Stimulated activated CD8-positive, alpha-beta memory T cell treated with anti-CD3 and anti-CD28 coated beads, Interleukin-7, amount 100 ng/mL, for 48 hours (primary cell): ENCODE data around the gene ANTXR1.

Experiments
- DNase-seq, 2 donors: peaks; one replicate each; pipeline ENCODE4 v3.0.0-alpha.2; 2020; ENCODE audit warnings: low read depth in 1 of 2; ENCODE audit errors: extremely low read depth in 1 of 2

Gene ANTXR1

GRCh38 chr2:69067866-69068265, 54.9 kb downstream of the ANTXR1 start:
- DNase-seq: no peak

DNA sequence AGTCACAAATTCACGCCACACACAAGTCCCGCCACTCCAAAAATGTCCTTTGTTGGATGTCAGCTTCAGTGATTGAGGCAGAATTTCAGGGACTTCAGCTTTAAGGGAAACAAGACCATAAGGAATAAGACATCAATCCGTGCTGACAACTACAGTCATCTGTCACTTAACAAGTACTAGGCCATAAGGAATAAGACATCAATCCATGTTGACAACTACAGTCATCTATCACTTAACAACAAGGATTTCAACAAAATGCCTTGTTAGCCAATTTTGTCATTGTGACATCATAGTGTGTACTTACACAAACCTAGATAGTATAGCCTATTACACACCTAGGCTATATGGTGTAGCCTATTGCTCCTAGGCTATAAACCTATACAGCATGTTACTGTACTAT, 58.0 kb downstream of the ANTXR1 start:
- DNase-seq: no peak

DNA sequence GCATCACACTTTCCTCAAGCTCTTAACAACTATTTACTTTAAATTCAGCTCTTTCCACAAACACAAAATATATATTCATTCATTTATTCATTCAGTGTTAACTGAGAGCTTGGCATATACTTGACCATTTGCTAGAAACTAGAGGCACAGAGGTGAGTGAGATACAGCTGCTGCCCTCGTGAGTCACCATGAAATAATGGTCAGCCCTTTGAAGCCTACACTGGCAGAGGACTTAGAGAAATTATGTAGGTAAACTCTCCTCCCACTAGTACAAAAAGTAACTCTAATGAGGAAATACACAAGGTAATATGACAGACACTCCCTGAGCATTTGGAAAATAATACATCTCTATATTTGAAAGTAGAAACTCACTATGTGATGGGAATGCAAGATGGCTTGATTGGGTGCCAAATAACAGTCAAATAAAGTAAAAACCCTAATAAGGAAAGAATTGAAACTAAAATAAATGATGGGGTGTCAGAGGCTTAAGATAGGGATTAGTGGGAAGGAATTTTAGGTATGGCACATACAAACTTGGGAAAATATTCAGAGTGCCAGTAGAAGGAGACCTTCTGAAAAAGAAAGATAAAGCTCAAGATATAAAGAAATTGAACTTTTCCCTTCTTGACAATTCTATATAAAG, 61.1 kb downstream of the ANTXR1 start:
- no peak for DNase-seq

GRCh38 chr2:69074918-69075317, 61.9 kb downstream of the ANTXR1 start:
- no peak for DNase-seq

DNA sequence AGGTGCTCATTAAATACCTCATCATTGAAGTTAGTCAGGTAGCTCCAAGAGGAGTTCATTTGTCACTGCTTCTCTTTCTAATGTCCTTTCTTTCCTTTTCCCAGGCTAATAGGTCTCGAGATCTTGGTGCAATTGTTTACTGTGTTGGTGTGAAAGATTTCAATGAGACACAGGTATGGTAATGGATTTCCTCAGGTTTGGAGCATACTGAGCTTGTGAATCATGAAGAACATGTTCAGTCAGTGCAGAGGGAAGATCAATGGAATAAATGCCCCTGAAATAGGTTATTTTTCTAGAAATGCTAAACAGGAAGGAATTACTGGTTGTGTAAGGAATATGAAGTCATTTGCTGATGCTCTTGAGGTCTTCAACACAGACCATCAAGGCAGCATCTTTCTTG, 62.5 kb downstream of the ANTXR1 start:
- DNase-seq: no peak

GRCh38 chr2:69076601-69077000, 63.6 kb downstream of the ANTXR1 start:
- DNase-seq: no peak

GRCh38 chr2:69077252-69077950, 64.4 kb downstream of the ANTXR1 start:
- no peak for DNase-seq

DNA sequence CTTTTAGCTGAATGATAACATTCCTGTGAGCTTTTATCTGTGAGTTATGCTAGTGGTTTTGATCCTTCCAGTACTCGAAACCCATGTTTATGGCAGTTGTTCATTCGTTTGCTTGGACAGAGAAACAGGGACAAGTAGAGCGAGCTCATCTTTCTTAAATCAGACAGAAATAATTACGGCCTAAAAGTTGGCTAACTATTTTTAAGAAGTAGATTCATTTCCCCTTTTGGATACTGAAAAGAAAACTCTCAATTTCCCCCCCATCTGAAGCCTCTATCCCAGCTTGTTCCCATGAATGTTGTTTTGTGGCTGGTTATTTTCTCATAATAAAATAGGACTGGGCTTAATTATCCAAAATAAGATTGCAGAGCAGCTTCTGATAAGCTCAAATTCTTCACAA, 67.1 kb downstream of the ANTXR1 start:
- no peak for DNase-seq

DNA sequence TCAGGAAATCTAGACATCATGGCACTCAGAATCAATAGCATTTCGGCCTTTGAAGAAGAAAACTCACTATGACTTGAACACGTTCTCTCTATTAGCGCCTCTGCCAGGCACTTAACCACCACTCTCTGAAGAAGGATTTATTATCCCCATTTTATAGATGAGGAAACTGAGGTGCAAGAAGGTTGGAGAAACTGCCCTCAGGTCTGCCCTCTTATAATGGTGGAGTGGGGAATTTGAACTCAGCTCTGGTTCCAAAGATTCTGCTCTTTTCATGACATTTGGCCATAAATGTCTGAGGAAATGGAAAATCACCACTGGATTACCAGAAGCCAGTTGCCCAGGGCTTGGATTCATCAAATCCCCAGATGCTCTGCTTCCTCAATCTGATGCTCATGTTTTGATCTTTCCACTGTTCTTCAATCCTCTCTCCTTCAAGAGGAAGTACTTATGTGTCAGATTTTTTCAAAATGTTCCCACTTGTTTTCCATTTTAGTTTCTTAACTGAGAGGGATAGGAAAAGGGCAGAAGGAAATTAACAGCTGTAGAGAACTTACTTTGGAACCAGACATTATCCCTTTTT, 68.1 kb downstream of the ANTXR1 start:
- DNase-seq: no peak

DNA sequence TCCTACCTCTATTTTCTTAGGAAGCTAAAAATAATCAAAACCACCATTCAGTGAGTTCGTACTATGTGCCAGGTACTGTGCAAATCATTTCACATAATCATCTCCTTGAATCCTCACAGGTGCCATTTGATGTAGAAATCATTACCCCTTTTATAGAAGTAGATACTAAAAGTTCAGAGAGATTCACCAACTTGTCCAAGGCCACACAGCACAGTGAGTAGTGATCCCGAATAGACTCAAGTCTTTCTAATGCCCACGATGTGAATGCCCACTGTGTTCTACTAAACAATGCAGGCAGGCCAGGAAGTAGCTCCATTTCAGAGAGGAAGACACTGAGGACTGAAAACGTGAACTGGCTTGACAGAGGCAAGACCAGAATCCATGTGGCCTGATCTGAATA, 68.8 kb downstream of the ANTXR1 start:
- DNase-seq: no peak

- DNase-seq: no peak
Observed at GRCh38 chr2:69082430-69082997, 69.5 kb downstream of the ANTXR1 start.

DNA sequence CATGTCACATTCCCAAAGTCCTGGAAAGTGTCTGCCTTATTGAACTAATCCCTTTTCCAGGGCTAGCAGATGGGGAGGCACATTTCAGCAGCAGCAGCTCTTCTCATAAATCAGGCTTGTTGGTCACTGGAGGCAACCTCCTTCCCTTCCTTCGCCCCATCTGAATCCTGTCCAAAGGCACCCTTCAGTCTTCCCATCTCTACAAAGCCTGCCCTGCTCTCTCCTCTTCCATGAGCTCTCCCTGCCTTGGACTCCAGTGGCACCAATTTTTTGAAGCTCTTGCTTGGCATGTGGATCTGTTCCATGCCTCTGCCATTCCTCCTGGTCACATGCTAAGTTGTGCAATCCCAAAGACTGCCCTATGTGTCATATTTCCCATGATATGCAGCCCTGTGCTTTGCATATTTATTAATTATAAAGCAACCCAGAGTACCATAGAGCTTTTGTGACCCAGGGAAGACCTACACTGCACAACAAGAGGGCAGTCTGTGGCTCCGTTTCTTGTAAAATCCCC, 70.3 kb downstream of the ANTXR1 start:
- no peak for DNase-seq

DNA sequence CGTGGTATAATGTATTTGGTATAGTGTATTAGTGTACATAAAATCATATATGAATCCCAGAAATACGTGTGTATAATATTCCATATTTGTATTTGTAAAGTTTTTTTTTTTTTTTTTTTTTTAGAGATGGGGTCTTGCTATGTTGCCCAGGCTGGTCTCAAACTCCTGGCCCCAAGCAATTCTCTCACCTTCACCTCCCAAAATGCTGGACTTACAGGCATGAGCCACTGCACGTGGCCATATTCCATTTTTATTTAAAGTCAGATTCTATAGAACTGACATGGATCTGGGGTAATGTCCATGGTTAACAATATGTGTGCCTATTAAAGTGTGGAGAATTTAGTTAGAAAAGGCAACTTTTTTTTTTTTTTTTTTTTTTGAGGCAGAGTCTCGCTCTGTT, 71.5 kb downstream of the ANTXR1 start:
- DNase-seq: no peak

DNA sequence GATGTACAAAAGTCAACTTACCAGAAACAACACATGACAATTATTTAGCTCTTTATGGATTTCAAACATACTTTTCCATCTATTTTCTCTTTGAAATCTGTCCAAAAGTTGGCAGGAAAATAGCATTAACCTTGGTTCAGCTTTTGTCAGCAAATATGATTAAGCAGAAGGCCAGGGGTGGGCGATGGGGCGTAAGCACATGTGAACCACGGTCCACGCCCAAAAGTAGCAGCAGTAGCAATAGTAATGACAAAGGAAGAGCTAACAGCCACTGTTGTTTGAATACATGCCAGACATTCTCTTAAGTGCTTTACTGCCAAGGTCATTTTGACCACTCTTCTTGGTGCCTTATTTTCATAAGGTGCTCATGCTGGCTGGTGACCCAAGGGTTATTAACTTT, 73.5 kb downstream of the ANTXR1 start:
- DNase-seq: no peak

- DNase-seq: no peak
Observed at GRCh38 chr2:69087211-69087911, 74.4 kb downstream of the ANTXR1 start.

GRCh38 chr2:69087912-69088240, 74.9 kb downstream of the ANTXR1 start:
- DNase-seq: no peak

DNA sequence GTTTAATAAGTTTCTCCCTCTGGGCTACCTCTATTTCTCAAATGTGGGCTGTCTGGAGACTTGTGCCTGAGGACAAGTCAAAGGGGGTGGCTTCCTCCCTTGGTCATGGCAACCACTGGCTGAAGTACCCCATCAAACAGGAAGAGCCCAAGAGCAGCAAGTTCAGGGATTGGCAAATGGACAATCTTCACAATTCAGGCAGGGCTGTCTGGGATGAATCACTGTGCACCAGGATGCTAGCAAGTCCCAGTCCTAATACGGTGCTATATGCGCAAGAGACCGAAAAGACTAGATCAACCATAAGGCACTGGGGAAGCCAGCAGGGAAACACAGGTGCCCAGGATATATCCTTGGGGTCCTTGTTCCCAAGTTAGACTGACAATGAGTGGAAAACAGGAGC, 75.5 kb downstream of the ANTXR1 start:
- no peak for DNase-seq

DNA sequence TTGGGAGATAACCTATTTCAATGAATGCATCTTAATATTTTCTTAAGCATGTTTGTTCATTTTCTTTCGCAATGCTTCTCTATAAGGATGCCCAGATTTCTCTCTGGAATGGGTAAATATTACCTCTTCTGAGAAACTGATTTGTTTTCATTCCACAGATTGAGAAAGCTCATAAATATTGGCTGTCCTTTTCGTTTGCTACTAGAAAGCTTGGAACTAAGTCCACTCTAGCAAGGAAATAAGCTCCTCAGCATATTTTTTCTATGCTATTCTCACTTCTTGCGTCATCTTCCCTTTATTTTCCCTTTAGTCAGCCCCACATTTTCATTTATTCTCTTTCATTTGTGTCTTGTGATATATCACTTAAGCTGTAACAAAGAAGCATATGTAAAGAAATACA, 76.3 kb downstream of the ANTXR1 start:
- DNase-seq: no peak

DNA sequence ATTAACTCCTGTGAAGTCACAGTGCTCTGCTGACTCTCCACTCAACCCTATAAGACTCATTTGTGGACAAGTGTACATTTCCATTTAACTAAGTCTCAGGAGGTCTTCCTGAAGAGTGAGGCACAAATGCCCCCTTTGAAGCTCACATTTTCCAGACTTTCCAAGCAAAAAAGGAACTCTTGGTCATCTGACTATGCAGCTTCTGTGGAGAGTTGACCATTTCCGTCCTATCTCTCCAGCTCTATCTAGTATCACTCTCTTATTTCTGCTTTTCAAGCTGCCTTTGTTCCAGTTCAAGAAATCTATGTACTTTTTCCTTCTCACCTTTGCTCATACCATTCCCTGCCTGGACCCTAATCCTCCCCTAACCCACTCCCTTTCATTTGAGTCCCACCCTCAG, 77.0 kb downstream of the ANTXR1 start:
- no peak for DNase-seq

- DNase-seq: no peak
Observed at GRCh38 chr2:69090820-69091219, 77.8 kb downstream of the ANTXR1 start.

- DNase-seq: no peak
Observed at GRCh38 chr2:69092857-69093256, 79.9 kb downstream of the ANTXR1 start.
